Endothelial cell of umbilical vein (primary cell): ENCODE results near the gene TEX38.

ENCODE experiments used
- EZH2 ChIP-seq: IDR thresholded peaks from 2 replicates; pipeline ENCODE4 v1.6.1; 2012; ENCODE audit warnings: borderline replicate concordance, low read depth, mild to moderate bottlenecking, moderate library complexity, low read length, inconsistent platforms; ENCODE audit not compliant: severe bottlenecking
- FOS ChIP-seq: IDR thresholded peaks from 2 replicates; pipeline ENCODE4 v1.6.1; 2011; ENCODE audit warnings: mild to moderate bottlenecking, low read length, moderate library complexity, borderline replicate concordance; ENCODE audit not compliant: insufficient read depth
- TF ChIP-seq, protein P1 (sequence below), 2 donors: IDR thresholded peaks; 1 replicate in 1 of 2; 2 replicates in 1 of 2; pipeline ENCODE4 v1.5.1; 2011; ENCODE audit warnings: low read length in 2 of 2, mild to moderate bottlenecking in 2 of 2, moderate library complexity in 2 of 2, control low read depth in 1 of 2, inconsistent platforms in 1 of 2, low read depth in 1 of 2; ENCODE audit not compliant: insufficient read depth in 1 of 2; ENCODE audit errors: extremely low read depth in 1 of 2

DNA sequence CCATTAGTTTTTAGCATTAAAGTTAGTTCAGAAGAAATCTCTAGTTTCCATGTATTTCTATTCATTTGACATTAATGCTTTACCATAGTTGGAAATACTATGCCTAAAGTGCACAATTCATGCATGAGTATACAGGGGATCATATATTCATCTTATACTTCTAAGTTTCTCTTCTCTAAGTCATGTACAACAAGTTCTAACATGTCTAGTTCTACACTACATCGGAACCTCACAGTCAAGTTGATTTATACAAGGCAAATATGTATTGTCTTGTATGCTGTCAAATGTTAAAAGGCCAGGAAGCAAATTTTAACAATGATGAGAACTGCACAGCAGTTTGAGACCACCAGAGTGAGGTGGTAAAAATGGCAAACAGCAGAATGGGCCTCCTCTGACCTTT lies 32.1 kb upstream of the TEX38 start:
- TF ChIP-seq, protein P1, sequence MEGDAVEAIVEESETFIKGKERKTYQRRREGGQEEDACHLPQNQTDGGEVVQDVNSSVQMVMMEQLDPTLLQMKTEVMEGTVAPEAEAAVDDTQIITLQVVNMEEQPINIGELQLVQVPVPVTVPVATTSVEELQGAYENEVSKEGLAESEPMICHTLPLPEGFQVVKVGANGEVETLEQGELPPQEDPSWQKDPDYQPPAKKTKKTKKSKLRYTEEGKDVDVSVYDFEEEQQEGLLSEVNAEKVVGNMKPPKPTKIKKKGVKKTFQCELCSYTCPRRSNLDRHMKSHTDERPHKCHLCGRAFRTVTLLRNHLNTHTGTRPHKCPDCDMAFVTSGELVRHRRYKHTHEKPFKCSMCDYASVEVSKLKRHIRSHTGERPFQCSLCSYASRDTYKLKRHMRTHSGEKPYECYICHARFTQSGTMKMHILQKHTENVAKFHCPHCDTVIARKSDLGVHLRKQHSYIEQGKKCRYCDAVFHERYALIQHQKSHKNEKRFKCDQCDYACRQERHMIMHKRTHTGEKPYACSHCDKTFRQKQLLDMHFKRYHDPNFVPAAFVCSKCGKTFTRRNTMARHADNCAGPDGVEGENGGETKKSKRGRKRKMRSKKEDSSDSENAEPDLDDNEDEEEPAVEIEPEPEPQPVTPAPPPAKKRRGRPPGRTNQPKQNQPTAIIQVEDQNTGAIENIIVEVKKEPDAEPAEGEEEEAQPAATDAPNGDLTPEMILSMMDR (IDR thresholded peaks at IDR 0.05; ENCODE audit: extremely low read depth in 1 of 2, insufficient read depth in 1 of 2, low read depth in 1 of 2, low read length in 2 of 2): no peak
- TF ChIP-seq EZH2 (no peak), FOS (no peak)
